Putamen (tissue), 1 donor: Measurements from ENCODE around the gene RCE1.

Experiments used
- DNase-seq: peaks from one replicate; pipeline ENCODE4 v3.0.0-alpha.2; 2016; ENCODE audit warnings: low spot score

RCE1 gene

GRCh38 chr11:66886671-66887221 lies 43.5 kb downstream of the RCE1 start:
- DNase-seq, result no peak

- no peak for DNase-seq
These were observed 44.3 kb downstream of the RCE1 start for GRCh38 chr11:66887526-66887925.

GRCh38 chr11:66888282-66888681 lies 45.0 kb downstream of the RCE1 start:
- no peak for DNase-seq

GRCh38 chr11:66889960-66890359 lies 46.7 kb downstream of the RCE1 start:
- no peak for DNase-seq

- no peak for DNase-seq
These were observed 48.8 kb downstream of the RCE1 start for GRCh38 chr11:66891851-66892660.

- no peak for DNase-seq
These were observed 49.7 kb downstream of the RCE1 start for GRCh38 chr11:66892911-66893310.

GRCh38 chr11:66894141-66894540 lies 50.9 kb downstream of the RCE1 start:
- no peak for DNase-seq
